CD4-positive, alpha-beta T cell (primary cell): ENCODE measurements around the gene IL23A. TPM values are rescaled to one million over a fixed set of nuclear protein-coding genes. Genes with fewer than 3 reads are reported as not detected.
A peak's percentile ranks its signal among the peaks of the same experiment; 100 is the strongest.

Source experiments
- ATAC-seq: fragments of 200-7000 bp; cut with Tn5 transposase; one replicate; pipeline ENCODE4 v1.10.0; 2022; ENCODE audit warnings: mild to moderate bottlenecking; ENCODE audit not compliant: poor library complexity
- CTCF ChIA-PET: fragments of 350-600 bp; sonication (Branson Sonifier 250); formaldehyde crosslinking; loops from one replicate; lab custom pipeline; 2021; ENCODE audit warnings: antibody characterized with exemption, inconsistent platforms; lab: Charles Lee
- POLR2A ChIA-PET: fragments of 350-600 bp; sonication (Branson Sonifier 250); formaldehyde crosslinking; loops from one replicate; lab custom pipeline; 2021; ENCODE audit warnings: antibody characterized with exemption, inconsistent platforms; lab: Charles Lee
- DNase-seq, 14 experiments: peaks; one replicate each; pipeline ENCODE4 v3.0.0-alpha.2; 2013 to 2020; ENCODE audit warnings: mixed read lengths in 2 of 14
- H3K27ac ChIP-seq, 2 donors: one replicate each; pipeline versions ENCODE4 v1.5.1 to v1.7.0; 2013; ENCODE audit warnings: low read length in 2 of 2, low read depth in 1 of 2, mild to moderate bottlenecking in 1 of 2
- H3K27me3 ChIP-seq, 2 experiments: 1 replicate in 1 of 2; 2 replicates in 1 of 2; pipeline versions ENCODE4 v1.6.1 to v1.7.0; 2013; ENCODE audit warnings: low read length in 2 of 2, control low read depth in 1 of 2, mild to moderate bottlenecking in 1 of 2, moderate library complexity in 1 of 2; ENCODE audit not compliant: insufficient read depth in 2 of 2, control insufficient read depth in 1 of 2
- H3K36me3 ChIP-seq: one replicate; pipeline ENCODE4 v1.6.1; 2013; ENCODE audit warnings: low read length, control low read depth; ENCODE audit not compliant: insufficient read depth
- H3K4me1 ChIP-seq: one replicate; pipeline ENCODE4 v1.6.1; 2013; ENCODE audit warnings: low read length, control low read depth; ENCODE audit not compliant: insufficient read depth
- H3K4me3 ChIP-seq: one replicate; pipeline ENCODE4 v1.5.1; 2013; ENCODE audit warnings: mild to moderate bottlenecking, low read length, moderate library complexity
- H3K9me3 ChIP-seq, 2 experiments: 1 replicate in 1 of 2; 2 replicates in 1 of 2; pipeline versions ENCODE4 v1.6.1 to v1.7.0; 2013; ENCODE audit warnings: low read length in 2 of 2, mild to moderate bottlenecking in 2 of 2, control low read depth in 1 of 2, moderate library complexity in 1 of 2; ENCODE audit not compliant: control insufficient read depth in 1 of 2, insufficient read depth in 1 of 2
- H3K27ac Mint-ChIP-seq: one replicate; pipeline ENCODE4 v1.8.0; 2020; ENCODE audit warnings: mixed read lengths
- H3K27me3 Mint-ChIP-seq: one replicate; pipeline ENCODE4 v1.8.0; 2021; ENCODE audit warnings: mixed read lengths
- H3K36me3 Mint-ChIP-seq: one replicate; pipeline ENCODE4 v1.8.0; 2021; ENCODE audit warnings: low read depth, mixed read lengths
- H3K4me1 Mint-ChIP-seq: one replicate; pipeline ENCODE4 v1.8.0; 2021; ENCODE audit warnings: low read depth, mixed read lengths
- H3K4me3 Mint-ChIP-seq: one replicate; pipeline ENCODE4 v1.8.0; 2020; ENCODE audit warnings: mild to moderate bottlenecking, mixed read lengths
- H3K9me3 Mint-ChIP-seq: one replicate; pipeline ENCODE4 v1.8.0; 2020; ENCODE audit warnings: mixed read lengths
- intact Hi-C, 2 experiments: fragments of 100-400 bp; cut with DNase I in 1 of 2; cut with micrococcal nuclease in 1 of 2; formaldehyde crosslinking; loops; one replicate each; pipeline versions ENCODE4 v1.15.1 to v1.9.0; 2023 to 2025; cut with DNase I, micrococcal nuclease
- total RNA-seq, 174 experiments: library from RNA in 2 of 174; stranded (reverse) in 2 of 174; gene quantifications; one replicate each; pipeline ENCODE4 v1.2.3 and lab custom pipeline; 2021 to 2026
- TF ChIP-seq, protein P1 (sequence below): fragments of 200-600 bp; IDR thresholded peaks from one replicate; pipeline ENCODE4 v1.8.0; 2022; ENCODE audit warnings: antibody characterized with exemption, mild to moderate bottlenecking

The IL23A gene
- total RNA-seq, 2 experiments from 2014 or later = 25.2 to 27.5 TPM

DNA sequence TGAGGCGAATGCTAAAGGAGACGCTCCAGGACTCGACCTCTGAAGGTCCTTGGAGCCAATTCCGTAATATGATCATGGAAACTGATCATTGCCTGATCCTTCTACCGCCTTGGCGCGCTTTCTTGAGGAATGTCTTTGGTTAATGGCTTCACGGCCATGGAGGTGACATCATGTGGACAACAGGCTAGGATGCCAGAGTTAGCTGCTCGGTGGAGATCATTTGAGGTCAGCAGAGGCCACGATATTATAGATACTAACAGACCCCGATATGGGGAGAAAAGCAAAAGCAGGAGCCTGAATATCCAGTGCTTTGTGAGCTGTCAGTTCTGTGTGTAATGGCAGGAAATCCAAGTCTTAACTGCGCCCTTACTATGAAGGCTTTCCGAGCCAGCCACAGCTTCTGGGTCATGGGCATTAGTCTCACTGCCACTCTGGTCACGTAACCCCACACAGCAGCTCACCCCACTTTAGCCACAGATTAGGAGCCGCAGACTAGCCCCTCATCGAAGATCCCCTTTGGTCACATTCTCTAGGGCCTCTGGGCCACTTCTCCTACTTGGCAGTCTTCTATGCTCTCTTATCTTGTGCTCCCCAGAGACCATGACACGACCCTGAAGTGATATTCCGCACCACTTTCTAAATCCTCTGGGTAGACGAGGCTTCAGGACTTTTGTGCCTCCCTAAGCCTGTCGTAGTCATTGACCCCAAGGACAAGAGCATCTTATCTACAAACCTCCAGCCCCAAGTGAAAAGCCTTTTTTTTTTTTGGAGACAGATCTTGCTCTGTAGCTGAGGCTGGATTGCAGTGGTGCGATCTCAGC, 37.8 kb upstream of the IL23A start:
- intact Hi-C loops = loop anchor here in 1 of 2 experiments (1.0 to 2.0 kb wide), 4 partner anchors 34 to 174 kb away; partner anchors contain the start of genes COQ10A and STAT2
- DNase-seq = no peak

GRCh38 chr12:56304276-56304675, 34.4 kb upstream of the IL23A start:
- Mint-ChIP-seq H3K36me3 (peaks cover 39% of the 10 kb centered on the region), H3K27ac (no peak overlapping the region), H3K4me1 (peaks cover 31% of the 10 kb centered on the region), H3K9me3 (no peaks in the 10 kb centered on the region), H3K4me3 (no peak overlapping the region), H3K27me3 (no peaks in the 10 kb centered on the region)
- intact Hi-C loops = no loop called here
- Histone ChIP-seq H3K4me3 (no peak overlapping the region), H3K9me3 (no peaks in the 10 kb centered on the region), H3K27me3 (no peaks in the 10 kb centered on the region), H3K36me3 (peaks cover 21% of the 10 kb centered on the region), H3K27ac (no peak overlapping the region), H3K4me1 (peaks cover 23% of the 10 kb centered on the region)
- CTCF ChIA-PET = no interaction called here
- POLR2A ChIA-PET = no interaction called here
- TF ChIP-seq, protein P1, sequence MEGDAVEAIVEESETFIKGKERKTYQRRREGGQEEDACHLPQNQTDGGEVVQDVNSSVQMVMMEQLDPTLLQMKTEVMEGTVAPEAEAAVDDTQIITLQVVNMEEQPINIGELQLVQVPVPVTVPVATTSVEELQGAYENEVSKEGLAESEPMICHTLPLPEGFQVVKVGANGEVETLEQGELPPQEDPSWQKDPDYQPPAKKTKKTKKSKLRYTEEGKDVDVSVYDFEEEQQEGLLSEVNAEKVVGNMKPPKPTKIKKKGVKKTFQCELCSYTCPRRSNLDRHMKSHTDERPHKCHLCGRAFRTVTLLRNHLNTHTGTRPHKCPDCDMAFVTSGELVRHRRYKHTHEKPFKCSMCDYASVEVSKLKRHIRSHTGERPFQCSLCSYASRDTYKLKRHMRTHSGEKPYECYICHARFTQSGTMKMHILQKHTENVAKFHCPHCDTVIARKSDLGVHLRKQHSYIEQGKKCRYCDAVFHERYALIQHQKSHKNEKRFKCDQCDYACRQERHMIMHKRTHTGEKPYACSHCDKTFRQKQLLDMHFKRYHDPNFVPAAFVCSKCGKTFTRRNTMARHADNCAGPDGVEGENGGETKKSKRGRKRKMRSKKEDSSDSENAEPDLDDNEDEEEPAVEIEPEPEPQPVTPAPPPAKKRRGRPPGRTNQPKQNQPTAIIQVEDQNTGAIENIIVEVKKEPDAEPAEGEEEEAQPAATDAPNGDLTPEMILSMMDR = no peak
- DNase-seq = no peak
- no peak for ATAC-seq

More for the DNA sequence above, 37.8 kb upstream of the IL23A start:
- H3K27me3 ChIP-seq = no peaks in the 10 kb centered on the region
- H3K9me3 ChIP-seq = no peaks in the 10 kb centered on the region
- no peak for ATAC-seq
- POLR2A ChIA-PET = interaction anchor here (0.9 to 3.6 kb wide), 5 partner anchors 9 to 111 kb away, joined by 3 to 31 read pairs (median 5); partner anchors contain the start of genes CNPY2, COQ10A, RNF41 and SMARCC2
- H3K4me1 ChIP-seq = peaks cover 56% of the 10 kb centered on the region
- Mint-ChIP-seq H3K27ac (peak overlapping the region; percentile 97), H3K36me3 (peaks cover 50% of the 10 kb centered on the region), H3K9me3 (no peaks in the 10 kb centered on the region), H3K27me3 (no peaks in the 10 kb centered on the region), H3K4me3 (peak overlapping the region; percentile 98), H3K4me1 (peaks cover 64% of the 10 kb centered on the region)
- peak overlapping the region; percentile 91 to 96 for H3K27ac ChIP-seq
- CTCF ChIA-PET = interaction anchor here (0.8 to 4.5 kb wide), 4 partner anchors 10 to 182 kb away, joined by 3 to 20 read pairs (median 4); partner anchors contain the start of genes ANKRD52 and ZC3H10
- TF ChIP-seq, protein P1 = no peak
- peak overlapping the region; percentile 72 for H3K4me3 ChIP-seq
- peaks cover 23% of the 10 kb centered on the region for H3K36me3 ChIP-seq

- no peak overlapping the region for H3K4me3 Mint-ChIP-seq
- H3K9me3 Mint-ChIP-seq = no peaks in the 10 kb centered on the region
- TF ChIP-seq, protein P1 = no peak
- Histone ChIP-seq H3K27me3 (no peaks in the 10 kb centered on the region), H3K27ac (peak overlapping the region in 1 of 2 donors; percentile 25), H3K4me3 (no peak overlapping the region), H3K36me3 (peaks cover 27% of the 10 kb centered on the region), H3K9me3 (no peaks in the 10 kb centered on the region), H3K4me1 (peaks cover 20% of the 10 kb centered on the region)
- H3K27me3 Mint-ChIP-seq = no peaks in the 10 kb centered on the region
- ATAC-seq (no peak), DNase-seq (no peak)
- intact Hi-C loops = no loop called here
- ChIA-PET CTCF (no interaction called here), POLR2A (no interaction called here)
- peaks cover 36% of the 10 kb centered on the region for H3K36me3 Mint-ChIP-seq
- H3K4me1 Mint-ChIP-seq = peaks cover 23% of the 10 kb centered on the region
- peak overlapping the region; percentile 20 for H3K27ac Mint-ChIP-seq
Measured at GRCh38 chr12:56304872-56305590, 33.7 kb upstream of the IL23A start.
